Testis (tissue), 2 donors: ENCODE results near the gene TNS1.

Experiments used
- POLR2A ChIP-seq: fragments of 450-650 bp; IDR thresholded peaks from one replicate; pipeline ENCODE4 v1.6.1; 2017; ENCODE audit warnings: antibody characterized with exemption, mild to moderate bottlenecking, moderate library complexity
- TF ChIP-seq, protein P1 (sequence below), 3 experiments: fragments of 450-650 bp in 2 of 3; fragments of 200-600 bp in 1 of 3; sonication (generic) in 1 of 3; IDR thresholded peaks; one replicate each; pipeline ENCODE4 v1.5.1; 2016 to 2019; ENCODE audit warnings: antibody characterized with exemption in 3 of 3, mild to moderate bottlenecking in 2 of 3, moderate library complexity in 1 of 3

- TF ChIP-seq, protein P1, sequence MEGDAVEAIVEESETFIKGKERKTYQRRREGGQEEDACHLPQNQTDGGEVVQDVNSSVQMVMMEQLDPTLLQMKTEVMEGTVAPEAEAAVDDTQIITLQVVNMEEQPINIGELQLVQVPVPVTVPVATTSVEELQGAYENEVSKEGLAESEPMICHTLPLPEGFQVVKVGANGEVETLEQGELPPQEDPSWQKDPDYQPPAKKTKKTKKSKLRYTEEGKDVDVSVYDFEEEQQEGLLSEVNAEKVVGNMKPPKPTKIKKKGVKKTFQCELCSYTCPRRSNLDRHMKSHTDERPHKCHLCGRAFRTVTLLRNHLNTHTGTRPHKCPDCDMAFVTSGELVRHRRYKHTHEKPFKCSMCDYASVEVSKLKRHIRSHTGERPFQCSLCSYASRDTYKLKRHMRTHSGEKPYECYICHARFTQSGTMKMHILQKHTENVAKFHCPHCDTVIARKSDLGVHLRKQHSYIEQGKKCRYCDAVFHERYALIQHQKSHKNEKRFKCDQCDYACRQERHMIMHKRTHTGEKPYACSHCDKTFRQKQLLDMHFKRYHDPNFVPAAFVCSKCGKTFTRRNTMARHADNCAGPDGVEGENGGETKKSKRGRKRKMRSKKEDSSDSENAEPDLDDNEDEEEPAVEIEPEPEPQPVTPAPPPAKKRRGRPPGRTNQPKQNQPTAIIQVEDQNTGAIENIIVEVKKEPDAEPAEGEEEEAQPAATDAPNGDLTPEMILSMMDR (IDR thresholded peaks at IDR 0.05), result no peak
- no peak for TF ChIP-seq POLR2A
Observed at GRCh38 chr2:217908544-217908943, 94.3 kb downstream of the TNS1 start.
